WERI-Rb-1 (cell line): ENCODE results near the gene TTLL5.

Source experiments
- DNase-seq: peaks from one replicate; pipeline ENCODE4 v3.0.0-alpha.2; 2020
- H3K27ac ChIP-seq: fragments of 250-450 bp; sonication (Bioruptor Pico); 2 replicates; pipeline ENCODE4 v1.5.1; 2020; ENCODE audit warnings: mild to moderate bottlenecking, moderate library complexity
- H3K27me3 ChIP-seq: fragments of 250-450 bp; sonication (Bioruptor Pico); 2 replicates; pipeline ENCODE4 v1.5.1; 2021; ENCODE audit warnings: mild to moderate bottlenecking, low read depth, moderate library complexity; ENCODE audit not compliant: insufficient read depth, severe bottlenecking
- H3K36me3 ChIP-seq: fragments of 250-450 bp; sonication (Bioruptor Pico); 2 replicates; pipeline ENCODE4 v1.5.1; 2020; ENCODE audit warnings: mild to moderate bottlenecking, moderate library complexity
- H3K4me3 ChIP-seq: 2 replicates; pipeline ENCODE4 v1.5.1; 2011; ENCODE audit warnings: low read depth, mild to moderate bottlenecking, control low read depth, low read length
- H3K9me3 ChIP-seq: fragments of 250-450 bp; sonication (Bioruptor Pico); 2 replicates; pipeline ENCODE4 v1.5.1; 2021; ENCODE audit warnings: mild to moderate bottlenecking, moderate library complexity; ENCODE audit not compliant: severe bottlenecking
- TF ChIP-seq, protein P1 (sequence below): IDR thresholded peaks from 2 replicates; pipeline ENCODE4 v1.5.1; 2011; ENCODE audit warnings: low read depth, mild to moderate bottlenecking, control low read depth, inconsistent platforms, low read length

TTLL5 gene

DNA sequence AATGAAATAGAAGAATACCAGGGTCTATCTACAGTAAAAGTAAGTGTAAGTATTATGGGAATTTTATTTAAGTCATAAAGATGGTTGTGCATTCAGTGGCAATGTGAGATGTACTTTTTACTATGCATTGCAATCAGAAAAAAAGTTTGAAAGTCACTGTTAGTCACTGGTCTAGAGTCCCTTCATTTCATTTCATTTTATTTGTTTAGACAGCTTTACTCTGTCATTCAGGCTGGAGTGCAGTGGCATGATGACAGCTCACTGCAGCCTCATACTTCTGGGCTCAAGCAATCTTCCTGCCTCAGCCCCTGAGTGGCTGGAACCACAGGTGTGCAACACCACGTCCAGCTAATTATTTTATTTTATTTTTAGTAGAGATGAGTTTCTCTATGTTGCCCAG, 278.2 kb downstream of the TTLL5 start:
- DNase-seq, result no peak
- H3K27ac ChIP-seq, result no peak overlapping the region
- H3K27me3 ChIP-seq, result no peaks in the 10 kb centered on the region
- H3K36me3 ChIP-seq, result no peaks in the 10 kb centered on the region; the same call in 1 of the 2 replicates
- no peak overlapping the region for H3K4me3 ChIP-seq
- TF ChIP-seq, protein P1, sequence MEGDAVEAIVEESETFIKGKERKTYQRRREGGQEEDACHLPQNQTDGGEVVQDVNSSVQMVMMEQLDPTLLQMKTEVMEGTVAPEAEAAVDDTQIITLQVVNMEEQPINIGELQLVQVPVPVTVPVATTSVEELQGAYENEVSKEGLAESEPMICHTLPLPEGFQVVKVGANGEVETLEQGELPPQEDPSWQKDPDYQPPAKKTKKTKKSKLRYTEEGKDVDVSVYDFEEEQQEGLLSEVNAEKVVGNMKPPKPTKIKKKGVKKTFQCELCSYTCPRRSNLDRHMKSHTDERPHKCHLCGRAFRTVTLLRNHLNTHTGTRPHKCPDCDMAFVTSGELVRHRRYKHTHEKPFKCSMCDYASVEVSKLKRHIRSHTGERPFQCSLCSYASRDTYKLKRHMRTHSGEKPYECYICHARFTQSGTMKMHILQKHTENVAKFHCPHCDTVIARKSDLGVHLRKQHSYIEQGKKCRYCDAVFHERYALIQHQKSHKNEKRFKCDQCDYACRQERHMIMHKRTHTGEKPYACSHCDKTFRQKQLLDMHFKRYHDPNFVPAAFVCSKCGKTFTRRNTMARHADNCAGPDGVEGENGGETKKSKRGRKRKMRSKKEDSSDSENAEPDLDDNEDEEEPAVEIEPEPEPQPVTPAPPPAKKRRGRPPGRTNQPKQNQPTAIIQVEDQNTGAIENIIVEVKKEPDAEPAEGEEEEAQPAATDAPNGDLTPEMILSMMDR, result no peak
- H3K9me3 ChIP-seq, result no peaks in the 10 kb centered on the region

DNA sequence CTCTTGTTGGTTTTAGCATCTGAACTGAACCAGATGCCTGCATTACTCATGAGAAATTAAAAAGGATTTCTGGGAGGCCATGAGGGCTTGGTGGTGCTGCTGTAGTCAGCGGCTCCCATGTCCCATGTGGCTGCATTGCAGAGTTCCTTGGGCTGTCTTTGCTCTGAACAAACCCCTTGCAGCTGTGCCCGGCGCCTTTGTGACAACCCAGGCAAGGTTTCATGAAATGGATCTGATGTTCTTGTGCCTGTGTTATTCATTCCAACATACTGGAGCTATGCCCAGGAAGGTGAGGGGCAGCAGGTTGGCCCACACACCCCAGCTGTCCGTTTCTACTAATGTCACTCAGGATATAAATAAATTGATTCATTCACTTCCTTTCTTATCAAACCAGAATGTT, 280.0 kb downstream of the TTLL5 start:
- H3K36me3 ChIP-seq, result no peaks in the 10 kb centered on the region; the same call in 1 of the 2 replicates
- H3K4me3 ChIP-seq, result no peak overlapping the region
- DNase-seq, result no peak
- no peaks in the 10 kb centered on the region for H3K27me3 ChIP-seq
- no peaks in the 10 kb centered on the region for H3K9me3 ChIP-seq
- TF ChIP-seq, protein P1, result no peak
- H3K27ac ChIP-seq, result no peak overlapping the region

DNA sequence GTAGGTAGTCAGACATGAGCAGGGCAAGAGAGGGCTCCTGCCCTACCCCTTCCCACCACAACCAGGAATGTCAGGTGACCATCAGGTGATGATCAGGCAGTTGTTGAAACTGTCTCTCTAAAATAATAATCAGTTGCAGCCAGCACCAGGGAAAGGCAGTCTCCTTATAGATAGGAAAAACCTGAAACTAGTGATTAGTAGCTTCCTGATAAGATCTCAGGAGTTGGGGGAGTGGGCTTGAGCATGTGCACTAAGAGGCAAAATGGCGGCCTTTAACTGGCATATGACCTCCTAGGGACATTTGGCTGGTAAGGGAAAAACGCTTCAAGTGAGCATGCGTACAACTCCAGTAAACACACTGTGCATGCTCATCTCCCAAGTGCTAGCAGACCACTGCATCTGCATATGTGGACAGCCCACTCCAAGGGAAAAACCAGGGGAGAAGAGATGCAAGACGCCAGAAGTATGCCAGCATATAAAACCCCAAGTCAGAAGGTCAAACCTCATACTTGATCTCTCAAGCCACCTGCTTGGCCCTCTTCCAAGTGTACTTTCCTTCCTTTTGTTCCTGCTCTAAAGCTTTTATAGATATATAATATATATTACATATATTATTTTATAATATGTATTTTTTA, 283.7 kb downstream of the TTLL5 start:
- H3K9me3 ChIP-seq, result no peaks in the 10 kb centered on the region
- TF ChIP-seq, protein P1, result no peak
- no peak overlapping the region for H3K4me3 ChIP-seq
- no peaks in the 10 kb centered on the region for H3K27me3 ChIP-seq
- no peak overlapping the region for H3K27ac ChIP-seq
- no peaks in the 10 kb centered on the region; the same call in 1 of the 2 replicates for H3K36me3 ChIP-seq
- DNase-seq, result no peak

DNA sequence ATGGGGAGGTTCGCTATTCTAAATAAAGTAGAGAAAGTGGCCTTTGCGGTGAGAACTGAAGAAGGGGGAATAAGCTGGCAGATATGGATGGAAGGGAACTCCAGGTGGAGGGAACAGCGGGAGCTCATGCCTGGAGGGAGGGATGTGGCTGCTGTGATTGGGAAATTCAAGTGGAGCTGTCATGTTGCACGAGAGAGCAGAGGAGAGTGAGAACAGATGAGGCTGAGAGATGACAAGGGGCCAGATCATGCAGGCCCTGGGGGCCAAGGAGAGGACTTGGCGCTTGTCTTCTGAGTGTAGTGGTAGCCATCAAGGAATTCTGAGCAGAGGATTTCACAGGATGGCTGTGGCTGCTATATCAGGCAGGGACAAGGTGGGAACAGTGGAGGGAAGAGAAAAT, 285.7 kb downstream of the TTLL5 start:
- H3K36me3 ChIP-seq, result no peaks in the 10 kb centered on the region
- no peaks in the 10 kb centered on the region for H3K27me3 ChIP-seq
- no peaks in the 10 kb centered on the region for H3K9me3 ChIP-seq
- no peak overlapping the region for H3K27ac ChIP-seq
- no peak for DNase-seq
- TF ChIP-seq, protein P1, result no peak
- H3K4me3 ChIP-seq, result no peak overlapping the region

DNA sequence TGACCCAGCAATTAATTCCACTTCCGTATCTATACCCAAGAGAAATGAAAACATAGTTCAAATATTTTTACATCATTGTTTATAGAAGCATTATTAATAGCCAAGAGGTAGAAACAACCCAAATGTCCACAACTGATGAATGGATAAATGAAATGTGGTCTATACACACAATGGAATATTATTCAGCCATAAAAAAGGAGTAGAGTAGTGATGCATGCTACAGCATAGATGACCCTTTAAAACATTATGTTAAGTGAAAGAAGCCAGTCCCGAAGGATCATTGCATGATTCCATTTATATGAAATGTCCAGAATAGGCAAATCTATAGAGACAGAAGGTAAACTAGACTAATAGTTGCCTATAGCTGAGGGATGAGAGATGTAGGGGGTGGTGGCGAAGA, 291.4 kb downstream of the TTLL5 start:
- Histone ChIP-seq H3K4me3 (no peak overlapping the region), H3K27ac (no peak overlapping the region), H3K27me3 (no peaks in the 10 kb centered on the region), H3K36me3 (no peaks in the 10 kb centered on the region), H3K9me3 (no peaks in the 10 kb centered on the region)
- DNase-seq, result no peak
- TF ChIP-seq, protein P1, result no peak

DNA sequence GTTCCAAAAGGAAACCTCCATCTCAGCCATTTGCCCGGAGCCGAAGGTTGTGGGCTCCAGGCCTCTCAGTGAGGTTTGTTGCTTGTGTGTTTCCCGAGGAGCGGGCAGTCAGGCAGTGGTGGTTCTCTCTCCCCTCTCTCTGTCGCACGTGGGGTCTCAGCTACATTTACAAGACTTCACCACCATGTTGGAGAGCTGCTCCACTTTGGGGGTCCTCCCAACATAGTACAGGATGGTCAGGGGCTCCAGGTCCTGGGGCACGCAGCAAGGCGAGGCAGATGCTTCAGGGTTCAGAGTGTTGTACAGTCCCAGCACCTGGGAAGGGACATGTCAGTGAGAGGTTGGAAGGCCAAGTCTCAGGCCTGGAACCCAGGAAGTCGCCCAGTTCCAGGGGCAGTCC, 298.0 kb downstream of the TTLL5 start:
- TF ChIP-seq, protein P1, result no peak
- Histone ChIP-seq H3K4me3 (no peak overlapping the region), H3K27me3 (no peaks in the 10 kb centered on the region), H3K9me3 (no peaks in the 10 kb centered on the region), H3K36me3 (no peaks in the 10 kb centered on the region; the same call in 1 of the 2 replicates), H3K27ac (no peak overlapping the region)
- DNase-seq, result no peak
